HG02678 (cell line): ENCODE data around the gene ZNF484.
"Not testable (repeated sequence)": the region's sequence is repeated elsewhere in the genome, so short reads cannot be mapped to it uniquely, and the experiment has no call there.

Experiments
- ATAC-seq: cut with Tn5 transposase; IDR thresholded peaks from one replicate; pipeline ENCODE4 v1.9.1; 2021; ENCODE audit warnings: mild to moderate bottlenecking, moderate library complexity; ENCODE audit not compliant: unreplicated experiment

The ZNF484 gene

DNA sequence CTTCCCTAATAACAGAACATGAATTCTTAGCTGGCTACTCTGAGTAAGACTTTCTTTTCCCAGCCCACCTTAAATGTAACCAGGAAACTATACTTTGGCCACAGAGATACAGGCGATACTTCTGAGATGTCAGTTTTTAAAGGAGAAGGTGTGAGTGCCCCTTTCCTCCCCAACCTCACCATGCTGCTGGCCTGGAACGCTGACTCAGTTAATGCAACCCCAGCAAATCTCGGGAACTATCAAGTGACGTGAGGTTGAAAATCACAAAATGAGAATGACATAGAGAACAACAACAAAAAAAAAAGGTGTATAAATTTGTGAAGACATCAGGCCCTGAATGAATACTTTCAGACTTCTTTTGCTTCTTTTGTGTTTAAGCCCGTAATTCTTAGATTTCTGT lies 13.7 kb downstream of the ZNF484 start:
- ATAC-seq = no peak

GRCh38 chr9:92860867-92861266 lies 17.0 kb downstream of the ZNF484 start:
- ATAC-seq = no peak

DNA sequence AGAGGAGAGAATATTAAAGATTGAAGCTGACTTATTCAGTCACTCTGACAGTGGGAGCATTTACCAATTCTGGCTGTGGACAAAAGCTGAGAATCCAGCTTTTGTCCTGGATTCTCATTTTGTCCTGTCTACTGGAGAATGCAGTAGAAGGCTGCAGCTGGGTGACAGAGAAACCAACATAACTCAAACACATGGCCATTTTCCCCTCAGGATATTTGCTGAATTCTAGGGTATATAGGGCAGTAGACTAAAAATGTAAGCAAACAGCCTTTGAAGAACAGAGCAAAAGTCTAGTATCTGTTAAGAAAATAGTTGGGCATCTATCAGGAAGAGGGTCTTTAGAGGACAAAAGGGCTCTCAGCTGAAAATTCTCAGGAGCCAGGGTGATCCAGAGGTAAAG lies 20.6 kb downstream of the ZNF484 start:
- no peak for ATAC-seq

GRCh38 chr9:92853716-92854115 lies 24.1 kb downstream of the ZNF484 start:
- ATAC-seq = no peak

DNA sequence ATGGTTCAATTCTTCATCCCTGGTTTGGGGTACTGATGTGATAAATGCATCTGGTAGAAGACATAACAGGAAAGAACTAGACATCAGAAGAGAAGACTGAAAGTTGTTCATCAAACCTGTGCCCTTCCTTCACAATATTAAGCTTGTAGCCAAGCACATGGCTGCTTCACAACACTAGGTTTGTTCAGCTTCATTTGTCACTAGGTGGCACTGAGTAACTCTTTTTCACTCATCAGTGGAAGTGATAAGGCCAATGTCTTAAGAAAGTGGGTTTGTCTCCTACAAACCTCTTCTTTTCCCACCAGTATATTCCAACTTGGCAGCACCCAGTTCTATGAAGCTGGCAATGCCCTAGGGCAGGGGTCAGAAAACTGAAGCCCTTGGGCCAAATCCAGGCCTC lies 26.9 kb downstream of the ZNF484 start:
- no peak for ATAC-seq

DNA sequence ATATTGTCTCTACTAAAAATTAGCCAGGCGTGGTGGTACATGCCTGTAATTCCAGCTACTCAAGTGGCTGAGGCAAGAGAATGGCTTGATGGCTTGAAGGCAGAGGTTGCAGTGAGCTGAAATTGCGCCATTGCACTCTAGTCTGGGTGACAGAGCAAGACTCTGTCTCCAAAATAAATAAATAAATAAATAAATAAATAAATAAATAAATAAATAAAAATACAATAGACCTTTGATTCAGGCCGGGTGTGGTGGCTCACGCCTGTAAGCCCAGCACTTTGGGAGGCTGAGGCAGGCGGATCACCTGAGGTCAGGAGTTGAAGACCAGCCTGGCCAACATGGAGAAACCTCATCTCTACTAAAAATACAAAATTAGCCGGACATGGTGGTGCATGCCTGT lies 29.1 kb downstream of the ZNF484 start:
- ATAC-seq = not testable (repeated sequence)

- ATAC-seq = no peak
Observed at GRCh38 chr9:92846662-92847145, 31.1 kb downstream of the ZNF484 start.

DNA sequence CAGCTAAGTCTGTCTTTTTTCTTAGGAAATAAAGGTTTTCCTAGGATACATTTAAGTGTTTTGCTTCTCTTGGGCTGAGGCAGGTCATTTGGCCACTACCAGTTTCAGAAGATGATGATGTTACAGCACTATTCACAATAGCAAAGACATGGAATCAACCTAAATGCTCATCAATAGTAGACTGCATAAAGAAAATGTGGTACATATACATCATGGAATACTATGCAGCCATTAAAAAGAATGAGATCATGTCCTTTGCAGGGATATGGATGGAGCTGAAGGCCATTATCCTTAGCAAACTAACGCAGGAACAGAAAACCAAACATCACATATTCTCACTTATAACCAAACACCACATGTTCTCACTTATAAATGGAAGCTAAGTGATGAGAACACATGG lies 39.4 kb downstream of the ZNF484 start:
- ATAC-seq = not testable (repeated sequence)

DNA sequence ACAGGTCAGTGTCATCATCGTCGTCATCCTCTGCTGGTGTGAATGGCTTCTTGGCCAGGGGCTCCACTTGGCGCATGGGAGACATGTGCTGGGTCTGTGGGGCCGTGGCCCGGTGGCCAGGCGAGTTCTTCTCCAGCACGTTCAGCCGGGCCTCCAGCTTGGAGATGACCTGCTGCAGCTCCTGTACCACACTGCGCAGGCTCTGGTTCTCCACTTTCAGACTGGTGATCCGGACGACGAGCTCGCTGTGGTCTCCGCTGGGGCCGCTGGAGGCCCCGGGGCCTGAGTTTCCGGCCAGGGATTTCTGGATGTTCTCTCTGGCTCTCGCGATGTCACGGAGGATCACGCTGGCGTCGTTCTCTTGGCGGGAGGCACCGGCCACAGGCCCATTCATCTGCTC lies 40.6 kb downstream of the ZNF484 start:
- no peak for ATAC-seq

- ATAC-seq = no peak
Observed at GRCh38 chr9:92829420-92829819, 48.4 kb downstream of the ZNF484 start.

- ATAC-seq = not testable (repeated sequence)
Observed at GRCh38 chr9:92825065-92825464, 52.8 kb downstream of the ZNF484 start.

DNA sequence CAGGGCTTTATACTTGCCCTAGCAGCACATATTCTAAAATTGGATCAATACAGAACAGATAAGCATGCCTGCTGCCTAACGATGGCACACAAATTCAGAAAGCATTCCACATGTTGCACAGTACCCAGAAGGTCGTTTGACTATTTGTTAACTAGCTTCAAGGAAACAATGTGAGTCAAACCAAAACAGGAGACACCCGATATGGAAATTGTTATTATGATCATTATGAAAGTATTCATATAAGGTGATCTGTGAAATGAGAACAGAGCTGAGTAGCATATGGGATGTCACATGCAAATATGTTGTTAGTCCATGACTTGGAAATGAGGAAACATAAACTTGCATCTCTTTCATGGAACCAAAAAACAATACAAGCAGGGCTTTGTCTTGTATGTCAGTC lies 56.9 kb downstream of the ZNF484 start:
- ATAC-seq = no peak

- not testable (repeated sequence) for ATAC-seq
Observed at GRCh38 chr9:92819898-92820297, 57.9 kb downstream of the ZNF484 start.

DNA sequence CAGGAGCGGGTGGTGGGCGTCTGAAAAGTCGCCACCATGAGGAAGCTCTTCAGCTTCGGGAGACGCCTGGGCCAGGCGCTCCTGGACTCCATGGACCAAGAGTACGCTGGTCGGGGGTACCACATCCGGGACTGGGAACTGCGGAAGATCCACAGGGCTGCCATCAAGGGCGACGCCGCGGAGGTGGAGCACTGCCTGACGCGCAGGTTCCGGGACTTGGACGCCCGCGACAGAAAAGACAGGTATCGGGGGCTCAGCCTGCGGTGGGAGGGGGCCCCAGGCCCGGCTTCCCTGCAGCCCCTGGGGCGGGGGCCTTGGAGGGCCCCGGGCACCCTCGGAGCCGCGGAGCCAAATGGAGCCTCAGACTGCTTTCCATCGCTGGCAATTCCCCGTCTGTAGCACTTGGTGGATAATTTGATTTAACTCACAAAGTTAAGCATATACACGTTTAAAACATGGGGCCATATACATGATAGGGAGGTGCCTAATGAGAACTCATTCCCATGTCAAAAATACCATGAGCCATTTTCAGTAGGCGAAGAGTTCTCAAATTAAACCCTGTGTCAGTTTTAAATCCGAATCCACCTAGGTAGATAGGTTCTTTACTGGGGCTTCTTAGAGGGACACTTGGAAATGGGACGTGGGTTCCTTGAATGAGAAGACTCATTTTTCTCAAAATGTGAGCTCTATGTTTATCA lies 68.1 kb downstream of the ZNF484 start:
- ATAC-seq = not testable (repeated sequence)

DNA sequence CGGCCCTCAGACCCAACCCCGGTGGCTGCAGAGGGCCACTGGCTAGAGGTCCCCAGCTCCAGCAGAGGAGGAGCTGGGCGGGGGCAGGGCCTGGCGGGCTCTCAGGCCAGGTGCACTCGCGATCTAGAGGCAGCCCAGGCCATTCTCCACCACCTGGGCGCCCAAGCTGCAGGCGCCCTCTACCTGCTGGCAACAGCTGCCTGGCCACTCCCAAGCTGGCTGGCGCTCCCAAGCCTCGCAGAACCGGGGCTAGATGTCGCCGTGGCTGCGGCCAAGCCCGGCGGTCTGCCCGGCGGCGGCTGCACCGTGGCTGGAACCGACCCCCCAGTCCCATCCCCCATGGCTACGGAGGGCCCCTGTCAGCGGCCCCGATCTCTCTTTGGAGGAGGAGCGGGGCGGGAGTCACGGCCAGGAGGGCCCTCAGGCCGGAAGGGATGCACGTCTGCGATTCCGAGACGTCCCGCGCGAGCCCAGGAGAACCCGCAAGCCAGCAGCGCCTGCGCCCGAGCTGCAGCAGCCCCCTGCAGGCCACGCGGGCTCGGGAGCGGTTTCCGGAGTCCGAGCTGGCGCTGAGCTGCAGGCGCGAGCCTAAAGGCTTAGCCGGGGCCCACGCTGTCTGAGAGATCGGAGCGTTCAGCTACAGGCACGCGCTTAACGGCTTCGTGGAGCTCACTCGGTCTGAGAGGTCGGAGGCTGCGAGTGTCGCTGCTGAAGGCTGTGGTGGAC lies 68.9 kb downstream of the ZNF484 start:
- ATAC-seq = peak; percentile 46

DNA sequence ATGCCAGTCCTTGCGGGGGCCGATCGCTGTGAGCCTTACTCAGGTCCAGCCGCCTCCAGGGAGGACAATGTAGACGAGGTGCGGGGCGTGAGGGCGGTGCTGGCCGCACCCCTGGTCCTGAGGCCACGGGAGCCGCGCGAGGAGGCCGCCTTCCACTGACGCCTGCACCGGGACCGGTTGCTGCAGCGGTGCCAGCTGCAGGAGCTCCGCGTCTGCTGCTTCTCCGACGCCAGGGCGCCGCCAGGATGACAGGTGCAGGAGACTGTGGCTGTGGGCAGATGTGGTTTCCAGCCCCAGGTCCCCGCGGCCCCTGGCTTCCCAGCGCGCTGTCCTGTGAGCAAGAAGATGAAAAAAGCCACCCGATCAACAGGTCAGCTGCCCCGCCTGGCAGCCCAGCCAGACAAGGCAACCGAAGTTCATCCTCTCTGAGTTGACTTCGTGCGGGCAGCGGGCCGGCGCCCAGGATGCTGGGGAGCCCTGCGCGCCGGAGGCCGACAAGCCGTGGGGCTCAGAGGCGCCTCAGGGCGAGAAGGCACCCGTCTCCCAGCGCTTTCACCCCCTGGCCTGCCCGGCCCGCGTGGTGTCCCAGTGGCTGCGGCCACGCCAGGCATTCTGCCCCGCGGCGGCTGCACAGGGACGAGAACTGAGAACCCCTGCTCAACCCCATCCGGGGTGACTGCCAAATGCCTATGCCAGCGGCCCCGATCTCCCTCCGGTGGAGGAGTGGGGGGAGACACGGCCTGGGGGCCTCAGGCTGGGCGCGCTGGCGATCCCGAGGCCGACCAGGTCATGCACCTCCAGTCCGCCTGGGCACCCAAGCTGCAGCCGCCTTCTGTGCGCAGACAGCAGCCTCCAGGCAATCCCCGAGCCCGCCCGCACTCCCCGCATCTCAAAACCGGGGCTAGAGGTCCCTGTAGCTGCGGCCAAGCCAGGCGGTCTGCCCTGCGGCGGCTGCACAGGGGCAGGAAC lies 69.8 kb downstream of the ZNF484 start:
- ATAC-seq = no peak

DNA sequence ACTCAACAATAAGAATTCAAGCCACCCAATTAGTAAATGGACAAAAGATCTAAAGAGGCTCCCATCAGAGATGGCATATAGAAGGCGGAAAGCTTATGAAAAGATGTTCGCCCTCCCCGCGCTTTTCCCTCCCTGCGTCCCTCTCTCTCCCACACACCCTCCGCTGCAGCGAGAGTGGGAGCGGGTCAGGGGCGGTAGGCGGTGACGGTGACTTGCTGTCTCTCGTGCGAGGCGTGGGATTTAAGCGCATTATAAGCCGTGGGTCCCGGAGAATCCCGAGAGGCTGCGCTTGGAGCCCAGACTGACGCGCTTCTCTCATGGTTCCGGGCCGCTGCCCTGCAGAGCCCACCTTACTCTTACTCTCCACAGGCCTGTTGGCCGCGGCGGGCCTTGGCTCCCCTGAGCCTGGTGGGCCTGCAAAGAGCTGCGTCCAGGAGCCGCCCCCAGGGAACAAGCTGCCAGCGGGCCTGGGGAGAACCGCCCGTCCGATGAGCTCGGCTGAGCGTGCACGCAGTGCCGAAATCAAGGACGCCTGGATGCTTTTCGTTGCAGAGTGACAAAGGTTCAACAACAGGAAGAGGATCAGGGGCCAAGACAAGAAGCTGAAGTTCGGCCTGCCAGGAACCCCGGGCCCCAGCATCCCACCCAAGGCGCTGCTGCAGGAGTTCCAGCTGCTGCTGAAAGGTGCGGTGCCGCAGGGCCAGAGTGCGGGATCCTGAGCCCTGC lies 70.6 kb downstream of the ZNF484 start:
- ATAC-seq = no peak

DNA sequence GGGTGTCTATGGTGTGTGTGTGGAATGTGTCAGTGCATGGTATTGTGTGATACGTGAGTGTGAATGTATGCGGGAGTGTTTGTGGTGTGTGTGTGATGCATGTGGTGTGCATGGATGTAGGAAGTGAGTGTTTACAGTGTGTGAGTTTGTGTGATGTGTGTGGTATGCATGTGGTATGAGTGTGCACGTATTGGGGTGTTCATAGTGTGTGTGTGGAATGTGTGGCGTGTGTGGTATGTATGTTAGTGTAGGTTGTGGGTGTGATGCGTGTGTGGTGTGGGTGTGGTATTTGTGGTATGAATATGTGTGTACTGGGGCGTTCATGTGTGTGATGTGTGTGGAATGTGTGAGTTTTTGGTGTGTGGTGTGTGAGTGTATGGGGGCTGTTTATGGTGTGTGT lies 73.1 kb downstream of the ZNF484 start:
- no peak for ATAC-seq

- ATAC-seq = no peak
Observed at GRCh38 chr9:92798358-92798757, 79.5 kb downstream of the ZNF484 start.

GRCh38 chr9:92796337-92796804 lies 81.5 kb downstream of the ZNF484 start:
- not testable (repeated sequence) for ATAC-seq
